Activated CD4-positive, alpha-beta T cell treated with anti-CD3 and anti-CD28 coated beads, Interleukin-2, amount 10 ng/mL, durations not matched to agents 24 days and 14 days (primary cell): ENCODE data around the gene TNXB. TPM values are rescaled to one million over a fixed set of nuclear protein-coding genes. Genes with fewer than 3 reads are reported as not detected.
"Not testable (repeated sequence)": the region's sequence is repeated elsewhere in the genome, so short reads cannot be mapped to it uniquely, and the experiment has no call there.

ENCODE experiments used
- DNase-seq: peaks from one replicate; pipeline ENCODE4 v3.0.0; 2022
- H3K27ac Mint-ChIP-seq: one replicate; pipeline ENCODE4 v1.8.0; 2022; ENCODE audit warnings: mild to moderate bottlenecking, mixed read lengths
- H3K27me3 Mint-ChIP-seq: one replicate; pipeline ENCODE4 v1.8.0; 2022; ENCODE audit warnings: mixed read lengths
- H3K36me3 Mint-ChIP-seq: one replicate; pipeline ENCODE4 v1.8.0; 2022; ENCODE audit warnings: low read depth, mild to moderate bottlenecking, mixed read lengths
- H3K4me1 Mint-ChIP-seq: one replicate; pipeline ENCODE4 v1.8.0; 2021; ENCODE audit warnings: mixed read lengths
- H3K4me3 Mint-ChIP-seq: one replicate; pipeline ENCODE4 v1.8.0; 2022; ENCODE audit warnings: mild to moderate bottlenecking, moderate library complexity, mixed read lengths
- H3K9me3 Mint-ChIP-seq: one replicate; pipeline ENCODE4 v1.8.0; 2021; ENCODE audit warnings: mixed read lengths
- intact Hi-C: fragments of 100-400 bp; cut with micrococcal nuclease; formaldehyde crosslinking; loops from one replicate; pipeline ENCODE4 v1.15.1; 2023
- total RNA-seq: library from RNA; stranded (reverse); gene quantifications from 2 replicates; pipeline ENCODE4 v1.2.3, GENCODE V29; 2022

Gene TNXB
- total RNA-seq, 1 donor from 2014 or later, result 3.3 TPM

GRCh38 chr6:32029553-32029952, 79.6 kb downstream of the TNXB start:
- intact Hi-C loops, H3K27ac Mint-ChIP-seq, DNase-seq, H3K36me3 Mint-ChIP-seq, H3K4me3 Mint-ChIP-seq, H3K4me1 Mint-ChIP-seq, H3K27me3 Mint-ChIP-seq, H3K9me3 Mint-ChIP-seq: not testable (repeated sequence)

GRCh38 chr6:32028631-32029030, 80.5 kb downstream of the TNXB start:
- not testable (repeated sequence) for H3K36me3 Mint-ChIP-seq

GRCh38 chr6:32022100-32022499, 87.0 kb downstream of the TNXB start:
- H3K4me1 Mint-ChIP-seq, H3K36me3 Mint-ChIP-seq, H3K4me3 Mint-ChIP-seq, DNase-seq, intact Hi-C loops, H3K9me3 Mint-ChIP-seq, H3K27ac Mint-ChIP-seq, H3K27me3 Mint-ChIP-seq: not testable (repeated sequence)

More at GRCh38 chr6:32028631-32029030, 80.5 kb downstream of the TNXB start:
- DNase-seq, H3K9me3 Mint-ChIP-seq, H3K27me3 Mint-ChIP-seq, H3K4me3 Mint-ChIP-seq, H3K27ac Mint-ChIP-seq, H3K4me1 Mint-ChIP-seq, intact Hi-C loops: not testable (repeated sequence)

- DNase-seq, H3K36me3 Mint-ChIP-seq, intact Hi-C loops, H3K4me1 Mint-ChIP-seq, H3K27me3 Mint-ChIP-seq, H3K9me3 Mint-ChIP-seq, H3K4me3 Mint-ChIP-seq, H3K27ac Mint-ChIP-seq: not testable (repeated sequence)
These were observed 94.6 kb downstream of the TNXB start, which contains the start of gene C4B for GRCh38 chr6:32014547-32014946. C4B (plus strand) TSS chr6:32014795; CDS start chr6:32014846, 51 bp downstream.

GRCh38 chr6:32013738-32014137, 95.4 kb downstream of the TNXB start:
- H3K4me1 Mint-ChIP-seq, H3K36me3 Mint-ChIP-seq, intact Hi-C loops, H3K9me3 Mint-ChIP-seq, DNase-seq, H3K27ac Mint-ChIP-seq, H3K4me3 Mint-ChIP-seq, H3K27me3 Mint-ChIP-seq: not testable (repeated sequence)

GRCh38 chr6:32012941-32013617, 96.1 kb downstream of the TNXB start:
- intact Hi-C loops, H3K4me3 Mint-ChIP-seq, H3K27ac Mint-ChIP-seq: not testable (repeated sequence)

GRCh38 chr6:32010856-32011530, 98.1 kb downstream of the TNXB start:
- H3K36me3 Mint-ChIP-seq, intact Hi-C loops, H3K27ac Mint-ChIP-seq, H3K27me3 Mint-ChIP-seq, H3K4me3 Mint-ChIP-seq, H3K4me1 Mint-ChIP-seq, H3K9me3 Mint-ChIP-seq: not testable (repeated sequence)
- peak; percentile 2 for DNase-seq

More at GRCh38 chr6:32012941-32013617, 96.1 kb downstream of the TNXB start:
- H3K36me3 Mint-ChIP-seq, H3K9me3 Mint-ChIP-seq, H3K4me1 Mint-ChIP-seq, H3K27me3 Mint-ChIP-seq: not testable (repeated sequence)
- peak; percentile 23 for DNase-seq

GRCh38 chr6:32009537-32009936, 99.6 kb downstream of the TNXB start:
- H3K27me3 Mint-ChIP-seq, H3K4me3 Mint-ChIP-seq, H3K9me3 Mint-ChIP-seq, H3K27ac Mint-ChIP-seq, H3K4me1 Mint-ChIP-seq, intact Hi-C loops, H3K36me3 Mint-ChIP-seq: not testable (repeated sequence)
- peak; percentile 5 for DNase-seq

- H3K4me3 Mint-ChIP-seq, H3K4me1 Mint-ChIP-seq, H3K9me3 Mint-ChIP-seq, H3K27ac Mint-ChIP-seq, H3K36me3 Mint-ChIP-seq, intact Hi-C loops, H3K27me3 Mint-ChIP-seq: not testable (repeated sequence)
- peak; percentile 7 for DNase-seq
These were observed 100.5 kb downstream of the TNXB start for GRCh38 chr6:32008616-32009015.

- H3K4me3 Mint-ChIP-seq, H3K9me3 Mint-ChIP-seq, H3K36me3 Mint-ChIP-seq, DNase-seq, H3K27me3 Mint-ChIP-seq, H3K4me1 Mint-ChIP-seq, H3K27ac Mint-ChIP-seq, intact Hi-C loops: not testable (repeated sequence)
These were observed 101.1 kb downstream of the TNXB start for GRCh38 chr6:32008037-32008436.

GRCh38 chr6:32007086-32007485, 102.1 kb downstream of the TNXB start:
- H3K27me3 Mint-ChIP-seq, H3K4me1 Mint-ChIP-seq, H3K4me3 Mint-ChIP-seq, H3K36me3 Mint-ChIP-seq, H3K27ac Mint-ChIP-seq, intact Hi-C loops, H3K9me3 Mint-ChIP-seq: not testable (repeated sequence)
- DNase-seq, result peak; percentile 31

- intact Hi-C loops, H3K27me3 Mint-ChIP-seq, H3K36me3 Mint-ChIP-seq, H3K27ac Mint-ChIP-seq, H3K4me1 Mint-ChIP-seq, H3K9me3 Mint-ChIP-seq, H3K4me3 Mint-ChIP-seq: not testable (repeated sequence)
- peak; percentile 30 for DNase-seq
These were observed 103.1 kb downstream of the TNXB start for GRCh38 chr6:32005991-32006529.

- H3K27ac Mint-ChIP-seq, intact Hi-C loops, H3K4me3 Mint-ChIP-seq, H3K27me3 Mint-ChIP-seq, H3K36me3 Mint-ChIP-seq, H3K9me3 Mint-ChIP-seq, H3K4me1 Mint-ChIP-seq: not testable (repeated sequence)
- DNase-seq, result peak; percentile 15
These were observed 103.6 kb downstream of the TNXB start for GRCh38 chr6:32005538-32005880.

GRCh38 chr6:32004864-32005537, 104.1 kb downstream of the TNXB start:
- peak; percentile 27 for DNase-seq

More at GRCh38 chr6:32004864-32005537, 104.1 kb downstream of the TNXB start:
- intact Hi-C loops, H3K27ac Mint-ChIP-seq, H3K9me3 Mint-ChIP-seq, H3K27me3 Mint-ChIP-seq, H3K4me1 Mint-ChIP-seq, H3K4me3 Mint-ChIP-seq, H3K36me3 Mint-ChIP-seq: not testable (repeated sequence)
